Measurements from ENCODE around the gene C4orf50.

- TF ChIP-seq POLR2A (IDR thresholded peaks at IDR 0.05; ENCODE audit: low read length), result no peak
- TF ChIP-seq GATA1 (IDR thresholded peaks at IDR 0.05; ENCODE audit: low read depth, low read length), result no peak
These were observed 48.5 kb downstream of the C4orf50 start for GRCh38 chr4:5969777-5970176.

Data from erythroblast (primary cell).